Activated naive CD4-positive, alpha-beta T cell (primary cell): ENCODE measurements around the gene RAMP3.

ENCODE experiments used
- DNase-seq, 4 experiments: peaks; one replicate each; lab custom pipeline; 2025; lab: John Stamatoyannopoulos, UW

RAMP3 gene

DNA sequence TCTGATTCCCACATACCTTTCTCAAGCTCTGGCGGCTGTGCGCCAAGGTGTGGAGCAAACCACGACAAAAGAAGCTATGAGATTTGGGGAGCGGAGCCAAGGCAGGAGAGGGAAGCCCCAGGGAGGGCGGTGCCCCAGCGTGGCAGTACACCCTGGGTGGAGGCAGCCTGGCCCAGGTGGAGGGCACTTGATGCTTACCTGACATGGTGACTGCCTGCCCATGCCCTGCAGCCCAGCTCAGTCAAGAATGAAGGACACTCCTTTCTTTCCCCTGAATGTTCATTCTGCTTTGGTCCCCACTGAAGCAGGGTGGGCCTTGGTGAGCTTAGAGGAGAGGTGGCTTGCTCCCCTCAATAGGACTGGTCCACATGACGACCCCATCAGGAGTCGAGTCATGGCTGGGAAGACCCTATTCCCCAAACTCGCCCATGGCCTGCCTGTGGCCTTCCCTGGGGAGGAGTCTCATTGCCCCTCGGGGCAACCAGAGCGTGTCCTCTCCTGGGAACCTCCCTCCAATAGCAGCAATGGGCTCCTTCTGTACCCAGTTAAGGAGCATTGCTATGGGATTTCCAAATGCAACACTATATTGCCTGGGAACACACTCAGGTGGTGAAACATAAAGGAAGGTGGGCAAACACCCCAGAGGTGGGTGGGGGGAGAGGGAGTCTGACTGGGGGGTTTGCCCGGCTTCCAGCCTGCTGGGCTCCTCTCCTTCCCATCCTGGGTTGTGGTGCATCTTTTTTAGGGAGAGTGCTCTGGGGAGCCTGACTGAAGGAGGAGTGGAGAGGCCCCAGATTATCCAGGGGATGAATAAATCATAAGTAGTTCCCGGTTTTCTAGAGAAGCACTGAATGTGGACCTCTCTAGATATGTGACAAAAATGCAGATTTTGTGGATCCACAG, 22.7 kb downstream of the RAMP3 start:
- no peak for DNase-seq

DNA sequence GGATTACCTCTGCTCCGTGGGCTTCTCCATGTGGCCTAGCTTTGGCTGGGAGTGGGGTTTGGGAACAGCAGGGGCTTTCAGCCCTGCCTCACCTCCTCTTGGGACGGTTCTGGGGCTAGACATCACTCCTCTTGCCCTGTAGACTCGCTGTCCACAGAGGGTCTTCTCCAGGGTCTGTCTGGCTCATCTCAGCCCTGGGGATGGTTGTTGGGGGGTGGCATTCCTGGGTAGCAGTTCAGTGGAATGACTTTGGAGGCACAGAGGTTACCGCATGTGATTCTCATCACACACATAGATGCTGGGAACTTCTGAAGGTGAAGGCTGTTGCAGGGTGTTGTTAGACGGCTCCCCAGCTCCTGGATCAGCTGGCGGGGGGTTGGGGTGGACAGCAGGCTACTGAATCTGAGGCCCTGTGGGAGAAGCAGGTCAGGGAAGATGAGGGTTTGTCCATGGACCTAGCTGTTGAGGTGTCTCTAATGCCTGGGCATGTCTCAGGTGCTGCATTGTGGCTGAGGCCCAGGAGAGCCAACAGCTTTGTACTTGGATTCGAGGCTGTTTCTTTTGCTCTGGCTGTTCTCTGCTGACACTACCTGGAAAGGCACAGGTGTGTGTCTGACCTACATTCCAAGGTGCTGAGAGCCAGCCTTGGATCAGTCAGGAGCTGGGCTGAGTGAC, 23.8 kb downstream of the RAMP3 start:
- no peak for DNase-seq

GRCh38 chr7:45181991-45182855, 24.6 kb downstream of the RAMP3 start:
- no peak for DNase-seq

GRCh38 chr7:45182856-45183710, 25.5 kb downstream of the RAMP3 start:
- DNase-seq: no peak

GRCh38 chr7:45183711-45184210, 26.2 kb downstream of the RAMP3 start:
- no peak for DNase-seq

- no peak for DNase-seq
Measured at GRCh38 chr7:45184326-45185027, 26.9 kb downstream of the RAMP3 start.

GRCh38 chr7:45185028-45185863, 27.7 kb downstream of the RAMP3 start:
- DNase-seq: no peak

GRCh38 chr7:45185864-45186250, 28.3 kb downstream of the RAMP3 start:
- DNase-seq: no peak

GRCh38 chr7:45186261-45186813, 28.7 kb downstream of the RAMP3 start:
- DNase-seq: no peak

GRCh38 chr7:45187089-45187945, 29.7 kb downstream of the RAMP3 start:
- no peak for DNase-seq

- DNase-seq: no peak
Measured at GRCh38 chr7:45187946-45188411, 30.4 kb downstream of the RAMP3 start.

- no peak for DNase-seq
Measured at GRCh38 chr7:45188736-45189135, 31.1 kb downstream of the RAMP3 start.

DNA sequence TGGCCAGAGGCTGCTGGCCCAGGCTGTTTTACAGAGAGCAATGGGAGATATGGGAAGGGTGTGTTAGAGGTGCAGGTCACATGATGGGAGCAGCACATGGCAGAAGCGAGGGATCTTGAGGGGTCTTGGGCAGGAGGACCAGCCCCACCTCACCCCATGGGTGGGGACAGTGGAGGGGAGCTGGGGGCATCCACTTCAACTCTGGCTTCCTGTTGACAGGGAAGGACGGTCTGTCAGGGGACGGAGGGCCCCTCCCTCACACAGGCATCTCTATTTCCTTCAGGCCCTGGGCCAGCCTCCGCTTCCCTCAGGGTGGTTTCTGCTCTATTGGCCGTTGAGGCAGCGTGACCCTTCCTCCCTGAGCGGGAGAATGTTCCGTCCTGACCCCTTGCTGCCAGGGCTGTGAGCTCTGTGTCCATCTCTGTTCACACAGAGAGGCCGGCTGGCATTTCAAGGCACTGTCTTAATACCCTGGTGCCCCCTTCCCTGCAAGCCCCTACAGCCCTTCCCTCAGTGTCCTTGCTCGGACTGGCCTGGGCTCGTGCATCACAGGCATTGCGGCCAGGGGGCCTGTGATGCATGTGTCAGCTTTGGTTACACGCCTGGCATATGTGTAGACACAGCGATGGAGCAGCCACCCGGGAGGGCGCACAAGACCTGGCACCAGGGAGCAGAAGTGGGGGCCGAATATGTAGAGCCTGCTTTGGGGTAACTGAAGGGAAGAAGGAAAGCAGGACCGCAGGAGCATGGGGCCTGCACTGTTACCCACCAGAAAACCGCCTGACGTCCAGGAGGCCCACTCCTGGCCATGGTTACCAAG, 31.8 kb downstream of the RAMP3 start:
- no peak for DNase-seq

DNA sequence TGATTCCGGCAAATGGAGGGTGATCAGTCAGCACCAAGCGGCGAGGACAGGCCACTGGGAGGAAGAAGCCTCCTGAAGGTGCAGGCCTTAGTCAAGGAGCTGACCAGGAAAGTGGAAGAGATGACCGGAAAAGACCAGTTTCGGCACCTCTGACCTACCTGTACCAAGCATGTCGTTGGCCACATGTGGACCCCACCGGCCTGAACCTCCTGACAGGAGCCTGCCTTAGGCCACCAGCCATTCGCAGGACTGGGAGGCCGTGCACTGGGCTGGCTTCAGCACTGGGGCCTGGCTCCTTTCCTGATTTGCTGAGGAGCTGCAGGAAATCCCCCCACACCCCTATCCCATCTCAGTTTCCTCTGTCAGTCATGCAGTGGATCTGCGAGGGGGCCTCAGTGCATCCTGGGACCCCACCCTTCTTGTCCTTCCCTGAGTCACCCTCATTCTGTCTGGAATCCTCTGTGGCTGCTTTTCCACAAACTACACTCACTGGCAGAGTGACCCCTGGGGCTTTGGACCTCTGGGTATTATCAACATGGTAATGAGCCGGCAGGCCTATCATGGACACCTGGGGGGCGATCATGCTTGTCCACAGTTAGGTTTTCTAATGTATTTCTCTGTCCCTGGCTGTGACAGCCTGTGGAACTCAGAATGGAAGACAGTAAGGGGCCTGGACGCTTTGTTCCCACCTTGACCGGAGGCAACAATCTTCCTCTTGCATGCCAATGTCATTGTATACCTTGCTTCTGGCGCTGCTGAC, 33.0 kb downstream of the RAMP3 start:
- DNase-seq: no peak

DNA sequence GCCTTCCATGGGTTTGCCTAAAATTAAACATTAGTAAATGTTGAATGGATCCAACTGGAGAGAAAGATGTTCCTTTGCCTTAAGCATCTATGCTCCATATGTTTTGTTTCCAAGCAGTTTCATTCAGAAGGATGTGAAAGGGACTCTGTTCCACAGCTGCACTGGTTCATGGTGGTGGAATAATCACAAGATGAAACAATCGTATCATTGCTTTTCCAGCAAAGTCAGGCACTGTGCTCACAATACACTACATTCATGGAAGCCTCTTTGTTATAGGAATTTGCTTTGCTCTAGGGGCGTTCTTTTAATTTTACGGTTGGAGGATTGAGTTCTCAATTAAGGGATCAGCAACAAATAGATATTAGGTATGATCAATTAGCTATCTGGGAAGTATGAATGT, 33.8 kb downstream of the RAMP3 start:
- DNase-seq: no peak

DNA sequence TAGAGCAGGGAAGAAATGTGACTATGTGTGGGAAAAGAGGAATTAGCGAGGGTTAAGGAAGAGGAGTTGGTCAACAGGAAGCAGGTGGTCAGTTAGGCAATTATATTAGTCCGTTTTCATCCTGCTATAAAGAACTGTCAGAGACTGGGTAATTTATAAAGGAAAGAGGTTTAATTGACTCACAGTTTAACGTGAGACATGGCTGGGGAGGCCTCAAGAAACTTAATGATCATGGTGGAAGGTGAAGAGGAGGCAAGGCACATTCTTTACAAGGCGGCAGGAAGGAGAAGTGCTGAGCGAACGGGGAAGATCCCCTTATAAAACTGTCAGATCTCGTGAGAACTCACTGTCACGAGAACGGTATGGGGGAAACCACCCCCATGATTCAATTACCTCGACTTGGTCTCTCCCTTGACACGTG, 35.0 kb downstream of the RAMP3 start:
- DNase-seq: no peak

- DNase-seq: no peak
Measured at GRCh38 chr7:45193828-45194227, 36.2 kb downstream of the RAMP3 start.
